Skeletal muscle cell (primary cell): Measurements from ENCODE around the gene GPR75.

Source experiments
- DNase-seq: peaks from one replicate; pipeline ENCODE4 v3.0.0-alpha.2; 2010; ENCODE audit warnings: low read depth
- H3K4me3 ChIP-seq: 2 replicates; pipeline ENCODE4 v1.5.1; 2011; ENCODE audit warnings: low read depth, mild to moderate bottlenecking, control low read depth, low read length, moderate library complexity

GPR75 gene

DNA sequence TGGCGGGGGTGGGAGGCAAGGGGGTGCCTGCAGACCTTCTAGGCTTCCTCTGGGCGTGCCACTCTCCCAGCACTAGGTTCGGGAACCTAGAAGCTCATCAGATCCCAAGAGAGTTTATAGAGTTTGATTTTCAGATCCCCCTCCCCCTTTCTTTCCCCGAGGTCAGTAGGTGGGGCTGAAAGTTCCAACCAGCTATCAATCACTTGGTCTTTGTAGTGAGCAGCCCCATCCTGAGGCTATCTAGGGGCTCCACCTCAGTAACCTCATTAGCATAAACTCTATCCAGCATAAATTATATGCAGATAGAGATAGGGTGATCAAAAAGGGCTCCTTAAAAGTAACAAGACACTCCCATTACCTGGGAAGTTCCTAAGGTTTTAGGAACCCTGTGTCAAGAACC, 40.1 kb downstream of the GPR75 start:
- DNase-seq = no peak

GRCh38 chr2:53818854-53819435, 40.8 kb downstream of the GPR75 start:
- no peak overlapping the region for H3K4me3 ChIP-seq
- DNase-seq = no peak

More for the DNA sequence above, 40.1 kb downstream of the GPR75 start:
- H3K4me3 ChIP-seq = no peak overlapping the region

- H3K4me3 ChIP-seq = no peak overlapping the region
- no peak for DNase-seq
These were observed 46.6 kb downstream of the GPR75 start for GRCh38 chr2:53813151-53813550.

GRCh38 chr2:53811601-53812000, 48.2 kb downstream of the GPR75 start:
- DNase-seq = no peak
- H3K4me3 ChIP-seq = no peak overlapping the region
